ENCODE results near the gene KRT8.

The KRT8 gene

GRCh38 chr12:52925717-52926595 is 21.1 kb upstream of the KRT8 start:
- no peak for DNase-seq

DNA sequence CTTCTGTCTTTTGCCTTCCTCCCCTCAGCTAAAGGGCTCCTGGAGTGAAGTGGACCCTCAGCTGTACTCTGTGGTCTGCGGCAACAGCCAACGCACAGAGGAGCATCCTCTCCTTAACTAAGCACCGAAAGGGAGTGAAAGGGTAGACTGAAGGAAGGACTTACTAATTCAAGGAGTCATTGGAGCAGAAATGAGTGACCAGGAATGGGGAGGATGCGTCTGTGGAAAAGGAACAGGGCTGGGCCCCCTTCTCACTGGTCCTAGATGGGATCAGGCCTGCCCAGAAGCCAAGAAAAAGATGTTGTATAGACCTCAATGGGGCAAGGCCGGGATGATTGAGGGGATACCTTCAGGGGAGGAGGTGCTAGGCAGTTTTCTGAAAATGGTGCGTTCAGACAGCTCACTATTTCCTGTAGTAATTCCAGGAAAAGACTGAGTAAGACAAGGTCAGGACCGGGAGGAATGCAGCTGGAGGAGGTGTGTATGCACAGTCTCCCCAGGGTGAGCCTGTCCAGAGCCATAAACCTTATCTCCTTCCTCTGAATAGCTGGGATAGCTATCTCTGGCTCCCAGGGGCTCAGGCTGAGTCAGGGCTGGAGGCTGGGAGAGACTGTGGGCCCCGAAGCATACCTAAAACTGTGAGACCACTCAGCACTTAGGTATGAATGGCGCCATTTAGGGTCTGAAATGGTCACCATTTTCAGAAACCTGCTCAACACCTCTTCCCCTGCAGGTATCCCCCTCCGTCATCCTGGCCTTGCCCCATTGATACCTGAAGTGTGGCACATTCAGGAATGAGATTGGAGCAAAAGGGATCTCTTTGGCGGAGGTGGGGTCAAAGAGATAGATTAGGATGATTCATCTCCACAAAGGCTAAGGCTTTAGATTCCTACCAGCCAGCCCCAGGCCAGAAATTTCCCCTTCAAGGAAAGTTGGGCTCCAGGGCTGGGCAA is 20.2 kb upstream of the KRT8 start:
- no peak for DNase-seq

- DNase-seq: no peak
These were observed 16.8 kb upstream of the KRT8 start for GRCh38 chr12:52921488-52922165.

DNA sequence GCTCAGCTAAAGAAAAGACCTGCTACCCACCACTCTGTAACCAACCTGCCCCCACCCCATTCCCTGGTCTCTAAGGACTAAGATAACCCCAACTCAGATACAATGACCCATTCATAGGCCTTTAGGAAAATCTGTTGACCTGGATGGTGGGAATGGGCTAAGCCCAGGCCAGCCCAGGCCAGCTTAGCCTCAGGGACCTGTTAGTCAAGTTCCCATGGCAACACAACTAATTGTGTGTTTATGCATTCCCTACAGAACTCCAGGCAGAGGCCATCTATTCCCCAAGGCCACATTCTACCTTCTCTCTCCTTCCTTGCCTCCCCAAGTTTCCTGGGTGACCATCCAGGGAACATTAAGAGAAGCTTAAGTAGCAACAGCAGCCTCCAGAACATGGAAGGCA is 16.1 kb upstream of the KRT8 start:
- no peak for DNase-seq

DNA sequence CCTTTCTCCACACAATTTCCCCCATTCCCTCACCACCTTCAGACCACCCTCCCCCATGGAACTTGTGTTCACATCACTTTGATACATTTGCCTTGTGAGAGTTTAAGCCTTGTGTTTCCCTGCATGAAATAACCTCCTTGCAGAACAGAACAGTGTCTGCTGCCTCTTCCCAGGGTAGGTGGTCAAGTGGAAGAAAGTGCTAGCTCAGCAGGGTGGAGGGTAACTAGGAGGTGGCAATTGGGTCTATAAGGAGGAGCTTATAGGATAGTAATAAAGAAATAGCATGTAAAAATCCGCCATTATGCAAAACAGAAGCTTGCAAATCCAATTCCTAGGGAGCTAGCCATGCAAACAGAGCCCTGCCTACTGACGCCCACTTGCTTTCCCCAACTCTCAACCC is 13.9 kb upstream of the KRT8 start:
- no peak for DNase-seq

GRCh38 chr12:52918351-52918750 is 13.5 kb upstream of the KRT8 start:
- DNase-seq: no peak

DNA sequence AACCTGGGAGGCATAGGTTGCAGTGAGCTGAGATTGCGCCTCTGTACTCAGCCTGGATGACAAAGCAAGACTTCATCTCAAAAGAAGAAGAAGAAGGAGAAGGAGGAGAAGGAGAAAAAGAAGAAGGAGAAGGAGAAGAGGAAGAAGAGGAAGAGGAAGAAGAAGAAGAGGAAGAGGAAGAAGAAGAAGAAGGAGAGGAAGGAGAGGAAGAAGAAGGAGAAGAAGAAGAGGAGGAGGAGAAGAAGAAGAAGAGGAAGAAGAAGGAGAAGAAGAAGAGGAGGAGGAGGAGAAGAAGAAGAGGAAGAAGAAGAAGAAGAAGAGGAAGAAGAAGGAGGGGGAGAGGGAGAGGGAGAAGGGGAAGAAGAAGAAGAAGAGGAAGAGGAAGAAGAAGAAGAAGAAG is 12.9 kb upstream of the KRT8 start:
- no peak for DNase-seq

DNA sequence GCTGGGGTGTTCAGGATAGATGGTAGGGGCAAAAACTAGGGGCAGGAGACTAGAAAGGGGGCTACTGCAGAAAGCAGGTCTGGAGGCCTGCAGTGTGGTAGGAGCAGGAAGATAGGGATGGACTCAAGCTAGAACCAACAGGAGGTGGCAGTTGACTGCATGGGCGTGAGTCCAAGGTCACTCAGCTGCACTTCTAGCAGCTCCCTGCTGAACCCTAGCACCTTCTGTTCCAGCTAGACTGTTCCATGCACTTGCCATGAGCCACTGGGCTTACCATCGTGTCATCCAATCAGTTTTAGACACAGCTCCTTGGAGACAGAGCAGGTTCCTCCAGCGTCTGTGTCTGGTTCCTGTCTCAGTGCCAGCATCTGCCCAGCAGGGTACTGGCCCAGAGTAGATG is 11.3 kb upstream of the KRT8 start:
- DNase-seq: no peak

GRCh38 chr12:52915637-52916036 is 10.8 kb upstream of the KRT8 start:
- no peak for DNase-seq

- no peak for DNase-seq
These were observed 9.8 kb upstream of the KRT8 start for GRCh38 chr12:52914576-52915121.

GRCh38 chr12:52913431-52913821 is 8.6 kb upstream of the KRT8 start:
- DNase-seq: no peak

GRCh38 chr12:52912711-52913430 is 8.0 kb upstream of the KRT8 start:
- no peak for DNase-seq

DNA sequence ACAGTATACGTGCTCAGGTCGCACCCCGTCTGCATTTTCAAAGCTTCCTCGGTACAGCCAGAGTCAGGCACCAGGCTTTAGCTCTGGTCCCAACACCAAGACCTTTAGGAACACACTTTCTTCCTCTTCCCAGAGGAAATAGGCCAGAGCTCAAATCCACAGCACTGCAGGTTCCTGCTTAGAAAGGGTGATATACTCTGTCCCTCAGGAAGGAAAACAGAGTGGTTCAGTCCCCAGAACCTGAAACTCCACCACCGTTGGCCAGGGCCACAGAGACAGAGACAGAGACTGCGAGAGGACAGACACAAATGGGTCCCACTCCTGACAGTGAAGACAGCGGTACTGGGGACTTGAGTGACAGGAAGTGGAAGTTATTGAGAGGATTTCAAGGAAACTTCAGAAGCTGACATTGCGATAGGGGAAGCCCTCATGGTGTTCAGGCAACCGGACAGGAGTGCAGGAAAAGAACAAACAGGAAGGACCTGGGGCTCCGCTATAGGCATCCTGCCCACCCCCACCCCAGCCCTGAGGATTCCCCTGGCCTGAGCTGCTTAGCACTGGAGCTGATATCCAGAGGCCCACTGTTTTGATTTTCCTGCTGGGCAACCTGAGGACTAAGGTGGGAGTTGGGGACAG is 5.5 kb upstream of the KRT8 start:
- no peak for DNase-seq

DNA sequence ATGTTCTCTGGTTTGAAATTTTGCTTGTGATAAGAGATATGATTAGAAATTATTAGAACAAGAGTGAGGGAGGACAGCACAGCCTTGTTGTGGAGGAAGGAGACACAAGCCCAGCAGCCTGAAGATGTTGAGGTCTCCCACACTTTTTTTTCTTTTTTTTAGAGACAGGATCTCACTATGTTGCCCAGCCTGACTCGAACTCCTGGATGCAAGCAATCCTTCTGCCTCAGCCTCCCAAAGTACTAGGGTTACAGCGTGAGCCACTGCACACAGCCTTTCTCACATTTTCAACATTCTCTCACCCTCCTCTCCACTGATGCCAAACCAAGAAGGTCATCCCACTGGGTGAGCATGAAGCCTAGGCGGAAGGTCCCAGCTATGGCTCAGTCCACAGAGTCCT is 4.9 kb upstream of the KRT8 start:
- DNase-seq: no peak

DNA sequence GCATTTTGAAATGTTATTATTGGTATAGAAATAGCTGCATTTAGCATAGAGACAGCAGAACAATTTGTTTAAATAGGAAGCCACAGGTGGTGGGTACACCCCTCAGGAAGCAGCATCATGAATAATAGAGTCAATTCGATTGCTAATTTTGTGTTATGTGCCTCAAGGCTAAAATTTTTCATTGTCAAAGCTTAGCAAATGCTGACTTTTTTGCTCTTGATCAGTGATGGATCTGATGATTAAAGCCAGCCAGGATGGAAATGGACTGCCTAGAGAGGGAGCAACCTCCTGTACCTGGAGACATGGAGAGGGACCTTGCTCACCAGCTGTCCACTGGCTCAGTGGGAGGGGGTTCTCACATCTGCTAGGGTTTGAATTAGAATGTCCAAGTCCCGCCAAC is 4.5 kb upstream of the KRT8 start:
- no peak for DNase-seq

GRCh38 chr12:52907092-52907810 is 2.4 kb upstream of the KRT8 start:
- no peak for DNase-seq

DNA sequence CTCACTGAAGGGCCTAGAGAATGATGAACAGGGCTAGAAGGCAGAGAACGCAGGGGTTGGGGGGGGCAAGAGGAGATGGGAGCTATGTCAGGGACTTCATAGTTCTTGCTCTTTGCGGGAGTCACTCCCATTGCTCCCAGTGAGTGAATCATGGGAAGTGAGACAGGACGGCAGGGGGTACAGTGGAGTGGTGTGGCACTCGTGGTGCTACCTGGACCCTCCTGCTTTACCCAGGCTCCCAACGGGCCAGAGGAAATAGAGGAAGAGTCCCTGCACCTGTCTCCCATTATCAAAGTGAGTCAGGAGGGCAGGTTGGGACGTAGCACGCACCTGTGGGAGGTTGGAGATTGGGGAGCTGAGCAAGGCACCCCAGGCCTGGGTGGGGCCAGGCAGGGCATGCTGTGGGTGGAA is 1.3 kb upstream of the KRT8 start:
- DNase-seq: no peak

DNA sequence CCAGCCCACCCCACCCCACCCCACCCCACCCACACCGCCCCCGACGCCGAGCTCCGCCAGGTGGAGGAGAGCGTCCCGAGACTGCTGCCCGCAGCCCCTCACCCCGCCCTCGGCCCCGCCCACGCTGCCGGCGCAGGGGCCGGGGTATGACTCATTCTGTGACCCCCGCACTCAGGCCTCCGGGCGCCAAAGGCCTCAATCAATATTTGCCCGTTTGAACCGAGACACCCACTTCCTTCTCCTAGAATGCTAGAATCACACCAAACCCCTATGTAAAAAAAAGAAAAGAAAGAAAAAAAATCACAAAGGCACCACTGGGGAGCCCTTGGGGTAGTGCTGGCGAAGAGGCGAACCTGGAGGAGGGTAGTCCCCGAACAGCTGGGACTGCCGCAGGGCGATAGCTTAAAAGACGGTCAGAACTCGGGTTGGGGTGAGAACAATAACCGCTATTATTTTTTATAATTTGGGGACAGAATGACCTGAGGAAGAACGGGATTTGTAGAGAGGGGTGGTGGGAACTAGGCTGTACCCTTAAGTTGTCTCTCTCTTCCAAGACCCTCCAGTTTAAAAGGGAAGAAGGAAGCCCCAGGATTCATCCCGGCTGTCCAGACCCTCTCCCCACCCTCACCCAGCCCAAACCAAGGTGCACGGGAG is 894 bp downstream of the KRT8 start:
- peak; percentile 10 for DNase-seq

- peak; percentile 58 for DNase-seq
These were observed 1.5 kb downstream of the KRT8 start for GRCh38 chr12:52903285-52903854.

Data from CD4-positive, alpha-beta T cell treated with Interferon gamma for 1 hour (primary cell).